Astrocyte (in vitro differentiated cells and primary cell): ENCODE results near the gene DPCD. TPM values are rescaled to one million over a fixed set of nuclear protein-coding genes. Genes with fewer than 3 reads are reported as not detected.

ENCODE experiments used
- DNase-seq: peaks from one replicate; pipeline ENCODE4 v3.0.0-alpha.2; 2010; ENCODE audit warnings: low read depth
- FAIRE-seq: peaks from 2 replicates; lab custom pipeline; 2011; peaks lifted over from hg19 to GRCh38; lab: Jason Lieb, UNC
- H2AFZ ChIP-seq: 2 replicates; pipeline ENCODE4 v1.6.0; 2012; ENCODE audit warnings: low read depth, low read length, inconsistent platforms
- H3K27ac ChIP-seq: 2 replicates; pipeline ENCODE4 v1.5.1; 2011; ENCODE audit warnings: low read depth, low read length, inconsistent platforms
- H3K27me3 ChIP-seq: 2 replicates; pipeline ENCODE4 v1.6.0; 2011; ENCODE audit warnings: low read length, inconsistent platforms; ENCODE audit not compliant: insufficient read depth
- H3K36me3 ChIP-seq: 2 replicates; pipeline ENCODE4 v1.5.1; 2011; ENCODE audit warnings: low read length, inconsistent platforms; ENCODE audit not compliant: insufficient read depth
- H3K4me1 ChIP-seq: 2 replicates; pipeline ENCODE4 v1.5.1; 2011; ENCODE audit warnings: low read length, inconsistent platforms; ENCODE audit not compliant: insufficient read depth
- H3K4me2 ChIP-seq: 2 replicates; pipeline ENCODE4 v1.6.0; 2012; ENCODE audit warnings: low read length, inconsistent platforms
- H3K4me3 ChIP-seq: 2 replicates; pipeline ENCODE4 v1.5.1; 2011; ENCODE audit warnings: low read depth, mild to moderate bottlenecking, low read length, inconsistent platforms; ENCODE audit not compliant: insufficient read depth
- H3K79me2 ChIP-seq: 2 replicates; pipeline ENCODE4 v1.6.0; 2012; ENCODE audit warnings: mild to moderate bottlenecking, low read length, inconsistent platforms; ENCODE audit not compliant: insufficient read depth
- H3K9ac ChIP-seq: 2 replicates; pipeline ENCODE4 v1.6.0; 2012; ENCODE audit warnings: mild to moderate bottlenecking, low read length, inconsistent platforms
- H3K9me3 ChIP-seq: 2 replicates; pipeline ENCODE4 v1.5.1; 2012; ENCODE audit warnings: low read depth, mild to moderate bottlenecking, low read length, inconsistent platforms; ENCODE audit not compliant: insufficient read depth
- H4K20me1 ChIP-seq: 2 replicates; pipeline ENCODE4 v1.6.0; 2012; ENCODE audit warnings: low read length, inconsistent platforms; ENCODE audit not compliant: insufficient read depth
- H3K27ac Mint-ChIP-seq: one replicate; pipeline ENCODE4 v1.8.0; 2021; ENCODE audit warnings: mild to moderate bottlenecking, mixed read lengths; ENCODE audit not compliant: unreplicated experiment
- H3K27me3 Mint-ChIP-seq: one replicate; pipeline ENCODE4 v1.8.0; 2021; ENCODE audit warnings: low read depth, mixed read lengths; ENCODE audit not compliant: unreplicated experiment
- H3K36me3 Mint-ChIP-seq: one replicate; pipeline ENCODE4 v1.8.0; 2021; ENCODE audit warnings: low read depth, mixed read lengths; ENCODE audit not compliant: unreplicated experiment
- H3K4me1 Mint-ChIP-seq: one replicate; pipeline ENCODE4 v1.8.0; 2021; ENCODE audit warnings: low read depth, mixed read lengths; ENCODE audit not compliant: unreplicated experiment
- H3K4me3 Mint-ChIP-seq: one replicate; pipeline ENCODE4 v1.8.0; 2021; ENCODE audit warnings: mild to moderate bottlenecking, moderate library complexity, mixed read lengths; ENCODE audit not compliant: unreplicated experiment
- H3K9me3 Mint-ChIP-seq: one replicate; pipeline ENCODE4 v1.8.0; 2021; ENCODE audit warnings: mild to moderate bottlenecking, mixed read lengths; ENCODE audit not compliant: unreplicated experiment
- CTCF ChIP-seq: IDR thresholded peaks from 2 replicates; pipeline ENCODE4 v1.5.1; 2011; ENCODE audit warnings: low read depth, mild to moderate bottlenecking, inconsistent platforms, low read length, moderate library complexity; ENCODE audit not compliant: insufficient read depth
- EZH2 ChIP-seq: IDR thresholded peaks from 2 replicates; pipeline ENCODE4 v1.6.1; 2012; ENCODE audit warnings: mild to moderate bottlenecking, low read length, inconsistent platforms; ENCODE audit not compliant: insufficient read depth
- total RNA-seq: library from RNA; stranded (reverse); gene quantifications from 2 replicates; pipeline ENCODE4 v1.2.1, GENCODE V29; 2021

Gene DPCD
- total RNA-seq, 1 donor from 2014 or later = 39.4 TPM

- H3K79me2 ChIP-seq = no peaks in the 10 kb centered on the region
- TF ChIP-seq CTCF = no peak
- no peak for TF ChIP-seq EZH2
- no peak overlapping the region for H3K4me2 ChIP-seq
- H3K9me3 Mint-ChIP-seq = peaks cover 2% of the 10 kb centered on the region
- H3K9ac ChIP-seq = no peak overlapping the region
- no peaks in the 10 kb centered on the region for H4K20me1 ChIP-seq
- H3K4me1 Mint-ChIP-seq = peaks cover 3% of the 10 kb centered on the region
- H3K27ac Mint-ChIP-seq = no peak overlapping the region
- no peak overlapping the region for H2AFZ ChIP-seq
- no peaks in the 10 kb centered on the region for H3K9me3 ChIP-seq
- no peaks in the 10 kb centered on the region for H3K36me3 ChIP-seq
- no peaks in the 10 kb centered on the region for H3K27me3 ChIP-seq
- H3K27me3 Mint-ChIP-seq = no peaks in the 10 kb centered on the region
- FAIRE-seq = no peak
- H3K4me1 ChIP-seq = no peaks in the 10 kb centered on the region
- no peak overlapping the region for H3K27ac ChIP-seq
- no peak for DNase-seq
- H3K4me3 ChIP-seq = no peak overlapping the region
- H3K4me3 Mint-ChIP-seq = no peak overlapping the region
- H3K36me3 Mint-ChIP-seq = peaks cover 33% of the 10 kb centered on the region
Observed at GRCh38 chr10:101557541-101557940, 30.6 kb upstream of the DPCD start.

- Histone ChIP-seq H3K79me2 (no peaks in the 10 kb centered on the region), H3K27ac (no peak overlapping the region), H3K4me3 (no peak overlapping the region), H3K4me1 (no peaks in the 10 kb centered on the region), H3K9ac (no peak overlapping the region), H3K4me2 (no peak overlapping the region), H3K27me3 (no peaks in the 10 kb centered on the region), H2AFZ (no peak overlapping the region), H4K20me1 (no peaks in the 10 kb centered on the region), H3K9me3 (no peaks in the 10 kb centered on the region), H3K36me3 (no peaks in the 10 kb centered on the region)
- Mint-ChIP-seq H3K9me3 (peaks cover 2% of the 10 kb centered on the region), H3K4me3 (no peak overlapping the region), H3K36me3 (peaks cover 29% of the 10 kb centered on the region), H3K27me3 (peaks cover 2% of the 10 kb centered on the region), H3K27ac (no peak overlapping the region), H3K4me1 (peaks cover 3% of the 10 kb centered on the region)
- no peak for TF ChIP-seq CTCF
- no peak for TF ChIP-seq EZH2
- FAIRE-seq (no peak), DNase-seq (no peak)
Observed at GRCh38 chr10:101558204-101558603, 29.9 kb upstream of the DPCD start.

- no peaks in the 10 kb centered on the region for H3K27me3 ChIP-seq
- H3K9ac ChIP-seq = no peak overlapping the region
- Mint-ChIP-seq H3K27me3 (peaks cover 10% of the 10 kb centered on the region), H3K4me3 (no peak overlapping the region), H3K9me3 (peaks cover 2% of the 10 kb centered on the region), H3K4me1 (peaks cover 3% of the 10 kb centered on the region), H3K36me3 (peaks cover 27% of the 10 kb centered on the region), H3K27ac (peak overlapping the region; percentile 77)
- no peak overlapping the region for H3K27ac ChIP-seq
- no peak for TF ChIP-seq EZH2
- TF ChIP-seq CTCF = no peak
- H3K9me3 ChIP-seq = no peaks in the 10 kb centered on the region
- no peak for DNase-seq
- H3K36me3 ChIP-seq = no peaks in the 10 kb centered on the region
- H3K4me1 ChIP-seq = no peaks in the 10 kb centered on the region
- no peak overlapping the region for H3K4me3 ChIP-seq
- no peak for FAIRE-seq
- no peaks in the 10 kb centered on the region for H4K20me1 ChIP-seq
- H3K4me2 ChIP-seq = no peak overlapping the region
- no peaks in the 10 kb centered on the region for H3K79me2 ChIP-seq
- H2AFZ ChIP-seq = no peak overlapping the region
Observed at GRCh38 chr10:101558671-101559595, 29.2 kb upstream of the DPCD start.
